NCI-H446 (cell line): ENCODE measurements around the gene SLC20A1.
"Not testable (repeated sequence)": the region's sequence is repeated elsewhere in the genome, so short reads cannot be mapped to it uniquely, and the experiment has no call there.

ENCODE experiments used
- DNase-seq, 2 experiments: peaks; one replicate each; lab custom pipeline; 2025; lab: John Stamatoyannopoulos, UW

The SLC20A1 gene

DNA sequence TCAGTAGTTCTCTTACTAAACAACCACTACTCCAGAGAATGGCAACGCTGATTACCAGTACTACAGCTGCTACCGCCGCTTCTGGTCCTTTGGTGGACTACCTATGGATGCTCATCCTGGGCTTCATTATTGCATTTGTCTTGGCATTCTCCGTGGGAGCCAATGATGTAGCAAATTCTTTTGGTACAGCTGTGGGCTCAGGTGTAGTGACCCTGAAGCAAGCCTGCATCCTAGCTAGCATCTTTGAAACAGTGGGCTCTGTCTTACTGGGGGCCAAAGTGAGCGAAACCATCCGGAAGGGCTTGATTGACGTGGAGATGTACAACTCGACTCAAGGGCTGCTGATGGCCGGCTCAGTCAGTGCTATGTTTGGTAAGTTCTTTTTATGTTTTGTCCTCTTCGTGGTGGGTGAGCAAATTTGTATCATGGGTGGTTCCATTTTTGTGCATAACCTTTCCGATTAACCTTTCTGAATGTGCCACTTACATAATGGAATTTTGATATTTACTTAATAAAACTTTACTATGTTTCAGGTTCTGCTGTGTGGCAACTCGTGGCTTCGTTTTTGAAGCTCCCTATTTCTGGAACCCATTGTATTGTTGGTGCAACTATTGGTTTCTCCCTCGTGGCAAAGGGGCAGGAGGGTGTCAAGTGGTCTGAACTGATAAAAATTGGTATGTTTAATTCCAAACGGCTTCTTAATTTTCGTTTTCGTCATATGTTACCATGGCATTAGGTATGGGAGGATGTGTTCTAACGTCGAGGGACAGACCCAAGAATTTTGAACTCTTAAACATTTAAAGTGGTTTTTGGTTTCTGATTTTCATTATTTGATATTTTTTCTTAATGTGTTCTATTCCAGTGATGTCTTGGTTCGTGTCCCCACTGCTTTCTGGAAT lies 1.3 kb downstream of the SLC20A1 start:
- DNase-seq, result peak in 1 of 2 experiments; percentile 41

GRCh38 chr2:112648081-112648480 lies 2.3 kb downstream of the SLC20A1 start:
- DNase-seq, result peak in 1 of 2 experiments; percentile 11

- DNase-seq, result no peak
Observed at GRCh38 chr2:112656679-112657078, 10.9 kb downstream of the SLC20A1 start.

DNA sequence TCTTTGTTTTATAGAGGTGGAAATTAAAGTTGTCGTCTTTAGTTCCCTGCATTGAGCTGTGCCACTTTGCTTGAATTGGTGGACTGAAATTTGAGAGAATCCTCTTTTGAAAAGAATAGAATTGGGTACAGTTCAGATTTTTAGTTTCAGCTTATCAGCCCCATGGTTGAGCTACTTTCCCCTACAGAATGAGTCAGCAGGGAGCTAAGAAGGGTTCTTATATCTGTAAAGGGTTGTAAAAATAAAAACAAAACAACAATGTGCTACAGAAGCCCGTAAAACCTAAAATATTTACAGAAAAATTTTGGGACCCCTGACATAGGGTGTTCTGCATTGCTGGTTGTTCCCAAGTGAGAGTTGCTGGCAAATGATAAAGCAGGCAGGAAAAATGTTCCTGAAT lies 12.6 kb downstream of the SLC20A1 start:
- no peak for DNase-seq

DNA sequence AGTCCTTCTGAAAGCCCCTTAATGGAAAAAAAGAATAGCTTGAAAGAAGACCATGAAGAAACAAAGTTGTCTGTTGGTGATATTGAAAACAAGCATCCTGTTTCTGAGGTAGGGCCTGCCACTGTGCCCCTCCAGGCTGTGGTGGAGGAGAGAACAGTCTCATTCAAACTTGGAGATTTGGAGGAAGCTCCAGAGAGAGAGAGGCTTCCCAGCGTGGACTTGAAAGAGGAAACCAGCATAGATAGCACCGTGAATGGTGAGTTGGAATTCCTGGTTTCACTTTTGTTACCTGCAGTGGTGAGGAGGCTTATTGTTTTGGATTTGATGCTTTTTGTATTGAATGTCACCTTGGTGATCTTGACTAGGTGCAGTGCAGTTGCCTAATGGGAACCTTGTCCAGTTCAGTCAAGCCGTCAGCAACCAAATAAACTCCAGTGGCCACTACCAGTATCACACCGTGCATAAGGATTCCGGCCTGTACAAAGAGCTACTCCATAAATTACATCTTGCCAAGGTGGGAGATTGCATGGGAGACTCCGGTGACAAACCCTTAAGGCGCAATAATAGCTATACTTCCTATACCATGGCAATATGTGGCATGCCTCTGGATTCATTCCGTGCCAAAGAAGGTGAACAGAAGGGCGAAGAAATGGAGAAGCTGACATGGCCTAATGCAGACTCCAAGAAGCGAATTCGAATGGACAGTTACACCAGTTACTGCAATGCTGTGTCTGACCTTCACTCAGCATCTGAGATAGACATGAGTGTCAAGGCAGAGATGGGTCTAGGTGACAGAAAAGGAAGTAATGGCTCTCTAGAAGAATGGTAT lies 13.3 kb downstream of the SLC20A1 start:
- no peak for DNase-seq

DNA sequence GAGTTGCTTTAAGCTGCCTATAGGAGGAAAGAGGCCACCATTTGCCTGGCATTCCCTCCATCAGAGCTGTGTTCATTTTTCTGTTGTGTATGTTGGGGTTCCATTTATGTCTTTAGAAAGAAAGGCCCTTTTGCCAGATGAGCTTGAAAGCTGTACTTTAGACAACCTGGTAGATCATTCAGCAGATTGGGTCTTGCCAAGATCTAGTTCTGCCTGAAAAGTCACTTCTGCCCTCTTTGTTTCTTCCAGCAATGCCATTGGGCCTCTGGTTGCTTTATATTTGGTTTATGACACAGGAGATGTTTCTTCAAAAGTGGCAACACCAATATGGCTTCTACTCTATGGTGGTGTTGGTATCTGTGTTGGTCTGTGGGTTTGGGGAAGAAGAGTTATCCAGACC lies 14.4 kb downstream of the SLC20A1 start:
- DNase-seq, result no peak

DNA sequence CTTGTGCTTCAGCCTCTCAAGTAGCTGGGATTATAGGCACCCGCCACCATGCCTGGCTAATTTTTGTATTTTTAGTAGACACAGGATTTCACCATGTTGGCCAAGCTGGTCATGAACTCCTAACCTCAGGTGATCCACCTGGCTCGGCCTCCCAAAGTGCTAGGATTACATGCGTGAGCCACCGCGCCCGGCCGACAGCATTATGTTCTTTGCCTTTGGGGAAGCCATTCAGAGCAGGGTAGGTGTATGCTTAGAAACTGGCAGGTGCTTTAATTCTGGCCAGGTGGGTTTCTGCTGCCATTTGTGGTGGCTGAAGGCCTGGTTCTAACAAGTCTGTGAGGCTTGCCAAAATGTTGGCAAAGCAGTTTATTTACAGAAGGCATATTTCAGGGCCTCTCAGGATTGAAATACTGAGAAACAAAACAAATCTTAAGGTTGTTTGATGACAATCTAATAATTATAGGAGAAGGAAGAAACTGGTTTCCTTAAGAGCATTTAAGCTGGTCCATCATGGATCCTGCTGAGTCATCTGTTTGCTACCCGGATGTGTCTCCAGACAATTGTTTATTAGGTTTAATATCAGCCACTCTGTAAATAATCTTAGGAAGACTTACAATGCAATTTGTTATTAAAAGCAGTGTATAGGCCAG lies 16.0 kb downstream of the SLC20A1 start:
- no peak for DNase-seq

DNA sequence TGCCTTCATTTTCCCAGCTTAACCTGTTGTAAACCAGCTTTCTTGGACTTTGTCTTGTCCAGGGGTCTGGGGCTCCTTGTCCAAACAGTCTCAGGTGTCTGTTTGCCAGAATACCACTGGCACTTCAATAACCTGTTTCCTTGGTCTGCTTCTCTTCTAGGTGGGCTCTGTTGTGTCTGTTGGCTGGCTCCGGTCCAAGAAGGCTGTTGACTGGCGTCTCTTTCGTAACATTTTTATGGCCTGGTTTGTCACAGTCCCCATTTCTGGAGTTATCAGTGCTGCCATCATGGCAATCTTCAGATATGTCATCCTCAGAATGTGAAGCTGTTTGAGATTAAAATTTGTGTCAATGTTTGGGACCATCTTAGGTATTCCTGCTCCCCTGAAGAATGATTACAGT lies 17.0 kb downstream of the SLC20A1 start:
- no peak for DNase-seq

DNA sequence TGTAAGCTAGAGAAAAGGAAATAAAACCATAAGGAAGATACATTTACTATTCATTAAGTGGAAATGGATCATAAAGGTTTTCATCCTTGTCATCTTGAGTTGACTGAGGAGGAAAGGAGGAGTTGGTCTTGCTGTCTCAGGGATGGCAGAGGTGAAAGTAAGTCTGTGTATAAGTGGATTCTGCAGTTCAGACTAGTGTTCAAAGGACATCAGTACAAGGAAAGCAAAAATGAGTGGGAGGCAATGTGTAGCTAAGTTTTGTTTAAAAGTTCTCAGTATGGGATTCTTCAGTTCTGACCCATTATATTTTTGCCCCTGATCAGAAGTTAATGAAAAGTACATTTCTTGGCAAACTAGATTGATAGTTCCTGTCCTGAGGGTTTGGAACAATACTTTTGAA lies 18.9 kb downstream of the SLC20A1 start:
- DNase-seq, result no peak

GRCh38 chr2:112665113-112665780 lies 19.5 kb downstream of the SLC20A1 start:
- DNase-seq, result no peak

GRCh38 chr2:112666761-112667122 lies 21.0 kb downstream of the SLC20A1 start:
- DNase-seq, result no peak

DNA sequence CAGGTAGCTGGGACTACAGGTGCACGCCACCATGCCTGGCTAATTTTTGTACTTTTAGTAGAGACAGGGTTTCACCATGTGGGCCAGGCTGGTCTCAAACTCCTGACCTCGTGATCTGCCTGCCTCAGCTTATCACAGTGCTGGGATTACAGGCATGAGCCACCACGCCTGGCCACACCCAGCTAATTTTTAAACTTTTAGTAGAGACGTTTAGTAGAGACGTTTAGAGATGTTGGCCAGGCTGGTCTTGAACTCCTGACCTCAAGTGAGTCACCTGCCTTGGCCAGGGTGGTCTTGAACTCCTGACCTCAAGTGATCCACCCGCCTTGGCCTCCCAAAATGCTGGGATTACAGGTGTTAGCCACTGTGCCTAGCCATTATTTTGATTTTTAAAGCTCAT lies 21.8 kb downstream of the SLC20A1 start:
- DNase-seq, result not testable (repeated sequence)

- no peak for DNase-seq
Observed at GRCh38 chr2:112669667-112670066, 23.9 kb downstream of the SLC20A1 start.

GRCh38 chr2:112670252-112671022 lies 24.7 kb downstream of the SLC20A1 start:
- DNase-seq, result no peak

DNA sequence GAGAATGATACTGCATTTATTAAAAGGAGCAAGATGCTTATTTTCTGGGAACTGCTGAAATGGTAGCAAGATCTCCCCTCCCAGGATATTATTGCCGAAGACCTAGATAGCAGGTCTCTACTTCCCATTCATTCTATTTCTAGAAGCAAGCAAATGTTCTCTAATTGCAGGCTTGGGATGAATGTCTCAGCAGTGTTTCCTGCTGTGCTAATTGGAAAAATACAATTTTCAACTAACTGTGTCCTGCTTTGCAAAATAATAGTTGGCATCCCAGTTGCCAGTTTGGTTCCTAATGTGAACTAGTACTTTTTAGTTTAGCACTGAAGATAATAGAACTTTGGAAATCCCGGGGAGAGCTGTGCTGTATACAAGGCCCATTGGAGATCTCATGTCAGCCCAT lies 26.1 kb downstream of the SLC20A1 start:
- DNase-seq, result no peak

- DNase-seq, result no peak
Observed at GRCh38 chr2:112673008-112673407, 27.3 kb downstream of the SLC20A1 start.

- no peak for DNase-seq
Observed at GRCh38 chr2:112674229-112674628, 28.5 kb downstream of the SLC20A1 start.

DNA sequence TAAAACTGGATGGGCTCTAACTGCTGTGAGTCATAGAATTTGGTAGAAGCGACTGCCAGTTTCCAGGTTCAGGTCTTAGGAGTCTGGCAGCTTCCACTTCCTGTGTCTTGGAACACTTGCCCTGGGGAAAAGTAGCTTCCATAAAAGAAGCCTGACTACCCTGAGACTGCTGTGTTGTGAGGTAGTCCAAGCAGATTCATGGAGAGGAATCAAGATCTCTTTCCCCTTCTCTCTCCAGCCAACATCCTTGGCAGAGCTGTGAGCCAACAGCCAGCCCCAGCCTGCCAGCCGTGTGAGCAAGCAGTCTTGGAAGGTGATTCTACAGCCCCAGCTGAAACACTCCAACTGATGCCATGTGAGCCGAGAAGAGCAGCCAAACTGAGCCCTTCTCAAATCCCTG lies 33.7 kb downstream of the SLC20A1 start:
- peak; percentile 78 to 94 for DNase-seq

DNA sequence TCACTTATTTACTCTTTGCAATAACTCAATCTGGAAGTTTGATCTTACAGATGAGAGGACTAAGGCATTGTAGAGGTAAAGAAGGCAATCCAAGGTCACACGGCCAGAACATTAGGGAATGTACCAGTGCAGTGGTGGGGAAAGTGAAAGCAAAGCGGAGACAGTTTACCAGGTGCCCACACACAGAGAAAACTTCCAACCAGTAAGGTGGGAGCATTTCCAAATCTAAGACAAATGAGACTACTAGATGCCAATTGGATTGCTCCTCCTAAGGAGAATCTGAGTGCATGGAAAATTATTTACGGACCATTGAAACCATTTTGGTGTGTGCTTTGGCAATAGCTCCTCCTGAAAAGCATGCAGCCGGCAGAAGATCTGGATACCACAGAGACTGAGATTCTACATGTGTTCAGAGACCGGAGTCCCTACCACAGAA lies 34.9 kb downstream of the SLC20A1 start:
- DNase-seq, result peak; percentile 76 to 87

GRCh38 chr2:112682101-112682500 lies 36.4 kb downstream of the SLC20A1 start:
- no peak for DNase-seq
